ENCODE data around the gene UNC13D.
"Not testable (repeated sequence)": the region's sequence is repeated elsewhere in the genome, so short reads cannot be mapped to it uniquely, and the experiment has no call there.

Gene UNC13D

GRCh38 chr17:75819116-75819515, 25.1 kb downstream of the UNC13D start:
- no peak for DNase-seq

GRCh38 chr17:75818326-75818885, 25.8 kb downstream of the UNC13D start:
- DNase-seq: no peak

- DNase-seq: no peak
Measured at GRCh38 chr17:75817571-75817970, 26.6 kb downstream of the UNC13D start.

- DNase-seq: no peak
Measured at GRCh38 chr17:75816693-75817092, 27.5 kb downstream of the UNC13D start.

GRCh38 chr17:75815399-75815798, 28.8 kb downstream of the UNC13D start:
- DNase-seq: no peak

GRCh38 chr17:75814900-75815373, 29.3 kb downstream of the UNC13D start:
- no peak for DNase-seq

- no peak for DNase-seq
Measured at GRCh38 chr17:75814021-75814395, 30.2 kb downstream of the UNC13D start.

GRCh38 chr17:75813081-75814020, 30.9 kb downstream of the UNC13D start:
- no peak for DNase-seq

GRCh38 chr17:75812096-75813013, 31.8 kb downstream of the UNC13D start:
- no peak for DNase-seq

GRCh38 chr17:75811174-75811573, 33.0 kb downstream of the UNC13D start:
- DNase-seq: no peak

- DNase-seq: not testable (repeated sequence)
Measured at GRCh38 chr17:75810756-75811155, 33.4 kb downstream of the UNC13D start.

GRCh38 chr17:75810216-75810615, 34.0 kb downstream of the UNC13D start:
- no peak for DNase-seq

- no peak for DNase-seq
Measured at GRCh38 chr17:75809631-75810111, 34.5 kb downstream of the UNC13D start.

GRCh38 chr17:75808905-75809621, 35.1 kb downstream of the UNC13D start:
- no peak for DNase-seq

GRCh38 chr17:75808549-75808904, 35.7 kb downstream of the UNC13D start:
- DNase-seq: no peak

- DNase-seq: no peak
Measured at GRCh38 chr17:75807861-75808260, 36.3 kb downstream of the UNC13D start.

GRCh38 chr17:75806822-75807500, 37.2 kb downstream of the UNC13D start:
- no peak for DNase-seq

- DNase-seq: no peak
Measured at GRCh38 chr17:75803883-75804282, 40.3 kb downstream of the UNC13D start.

GRCh38 chr17:75799402-75799801, 44.8 kb downstream of the UNC13D start:
- no peak for DNase-seq

- no peak for DNase-seq
Measured at GRCh38 chr17:75795820-75796607, 48.2 kb downstream of the UNC13D start.

GRCh38 chr17:75793460-75793859, 50.7 kb downstream of the UNC13D start:
- no peak for DNase-seq

All from NCI-H526 treated with DMSO at 0.1 percent for 48 hours (cell line).